SK-N-MC (cell line): ENCODE data around the gene SLC2A6.

Source experiments
- EZH2 ChIP-seq: fragments of 200-600 bp; sonication (generic); IDR thresholded peaks from one replicate; pipeline ENCODE4 v1.6.1; 2017; ENCODE audit warnings: antibody characterized with exemption
- POLR2AphosphoS5 ChIP-seq: IDR thresholded peaks from 2 replicates; pipeline ENCODE4 v1.6.1; 2012; ENCODE audit warnings: mild to moderate bottlenecking, low read depth, low read length, borderline replicate concordance

DNA sequence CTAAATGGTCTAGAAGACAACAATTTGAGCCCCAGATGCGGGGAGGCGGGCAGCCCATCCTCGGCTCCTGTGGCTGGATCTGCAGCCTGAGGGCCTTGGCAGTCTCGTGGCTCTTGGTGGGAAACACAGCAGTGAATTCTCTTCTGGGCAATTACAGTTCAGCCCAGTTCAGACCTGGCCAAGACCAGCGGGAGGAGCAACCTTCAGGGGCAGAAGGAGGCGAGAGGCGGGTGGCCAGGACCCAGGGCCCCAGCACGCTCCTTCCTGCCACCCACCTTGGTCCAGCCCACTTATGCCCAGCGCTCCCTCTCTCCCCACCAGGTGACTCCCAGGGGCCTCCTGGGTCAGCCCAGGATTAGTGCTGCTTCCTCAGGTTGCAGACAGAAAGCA, 38.1 kb upstream of the SLC2A6 start:
- TF ChIP-seq POLR2AphosphoS5 (no peak), EZH2 (no peak)
